GM21528 (cell line): Measurements from ENCODE around the gene DSCAML1.

ENCODE experiments used
- ATAC-seq: cut with Tn5 transposase; IDR thresholded peaks from one replicate; pipeline ENCODE4 v1.9.1; 2021; ENCODE audit warnings: mild to moderate bottlenecking, moderate library complexity; ENCODE audit not compliant: unreplicated experiment, low FRiP score

The DSCAML1 gene

DNA sequence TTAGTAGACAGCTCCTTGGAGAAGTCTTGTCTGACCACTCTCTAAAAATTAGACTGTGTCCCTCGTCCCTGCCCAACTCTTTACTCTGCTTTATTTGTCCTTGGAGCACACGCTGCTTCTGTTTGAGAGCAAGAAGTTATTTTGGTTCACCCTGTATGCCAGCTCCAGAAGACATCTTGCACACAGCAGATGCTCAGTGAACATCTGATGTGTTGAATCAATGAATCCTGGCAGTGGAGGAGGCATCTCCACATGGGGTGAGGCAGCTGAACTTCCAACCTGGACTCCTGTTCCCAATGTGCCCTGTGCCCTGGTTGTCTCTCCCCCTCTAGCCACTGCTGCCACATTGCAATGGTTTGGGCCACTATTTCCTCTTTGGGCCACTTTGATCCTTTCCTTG is 255.8 kb downstream of the DSCAML1 start:
- ATAC-seq: no peak

DNA sequence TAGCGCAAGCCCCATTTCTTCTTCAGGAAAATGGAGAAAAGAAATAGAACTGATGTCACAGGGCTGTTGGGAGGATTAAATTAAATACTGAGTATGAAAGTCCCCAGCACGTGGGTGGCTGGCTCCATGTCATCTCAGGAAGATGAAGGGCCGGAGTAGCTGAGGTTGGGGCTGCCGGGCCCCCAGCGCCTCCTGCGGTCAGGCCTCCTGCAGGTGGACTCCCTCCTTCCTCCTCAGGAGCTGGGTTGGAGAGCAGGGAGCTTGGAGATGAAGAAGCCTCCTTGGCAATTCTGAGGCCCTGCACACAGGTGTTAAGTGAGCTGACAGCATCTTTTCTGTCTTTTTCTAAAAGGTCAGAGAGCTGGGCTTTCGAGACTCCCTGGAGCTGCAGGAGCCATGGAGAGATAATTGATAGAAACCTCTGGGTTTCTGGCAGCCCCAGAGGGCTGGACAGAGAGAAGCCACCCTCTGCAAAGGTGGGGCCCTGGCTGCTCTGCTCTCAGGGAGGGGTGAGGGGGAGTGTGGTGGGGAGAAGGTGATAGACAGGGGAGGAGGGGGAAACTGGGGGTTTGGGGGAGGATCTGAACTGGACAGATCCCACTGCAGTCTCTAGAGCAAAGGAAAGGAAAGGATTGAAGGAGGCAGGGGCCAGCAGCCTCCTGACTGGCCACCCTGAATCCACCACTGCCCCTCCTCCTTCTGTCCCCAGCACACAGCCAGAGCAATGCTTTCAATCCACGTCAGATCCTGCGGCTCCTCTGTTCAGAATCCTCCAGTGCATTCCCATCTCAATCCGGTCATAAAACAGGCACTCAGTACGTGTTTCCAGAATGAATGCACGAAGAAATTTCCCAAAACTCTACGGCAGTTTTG is 258.5 kb downstream of the DSCAML1 start:
- ATAC-seq: no peak

DNA sequence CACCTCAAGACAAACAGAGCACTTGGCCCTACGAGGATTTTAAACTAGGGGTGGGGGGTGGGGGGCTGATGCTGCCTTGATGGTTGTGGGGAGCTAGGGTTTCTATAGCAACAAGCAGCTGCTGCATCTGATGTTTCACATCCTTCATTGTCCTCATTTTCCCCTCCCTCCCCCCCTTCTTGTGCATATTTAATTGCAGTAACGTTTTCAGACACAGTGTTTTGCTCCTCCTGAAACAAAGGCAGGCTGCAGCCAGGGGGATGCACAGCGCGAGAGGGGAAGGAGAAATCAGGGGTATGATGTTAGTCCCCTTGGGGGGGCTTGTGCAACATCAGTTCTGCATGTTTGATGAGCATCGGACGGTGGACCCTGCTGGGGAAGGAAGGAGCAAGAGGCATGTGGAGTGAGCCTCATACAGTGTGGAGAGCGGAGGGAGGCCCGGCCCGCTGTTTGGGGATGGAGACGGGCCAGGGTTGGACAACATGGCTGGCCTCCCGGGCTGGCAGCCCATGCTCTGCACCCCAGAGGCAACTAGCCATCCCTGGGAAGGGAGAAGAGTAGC is 261.1 kb downstream of the DSCAML1 start:
- no peak for ATAC-seq

DNA sequence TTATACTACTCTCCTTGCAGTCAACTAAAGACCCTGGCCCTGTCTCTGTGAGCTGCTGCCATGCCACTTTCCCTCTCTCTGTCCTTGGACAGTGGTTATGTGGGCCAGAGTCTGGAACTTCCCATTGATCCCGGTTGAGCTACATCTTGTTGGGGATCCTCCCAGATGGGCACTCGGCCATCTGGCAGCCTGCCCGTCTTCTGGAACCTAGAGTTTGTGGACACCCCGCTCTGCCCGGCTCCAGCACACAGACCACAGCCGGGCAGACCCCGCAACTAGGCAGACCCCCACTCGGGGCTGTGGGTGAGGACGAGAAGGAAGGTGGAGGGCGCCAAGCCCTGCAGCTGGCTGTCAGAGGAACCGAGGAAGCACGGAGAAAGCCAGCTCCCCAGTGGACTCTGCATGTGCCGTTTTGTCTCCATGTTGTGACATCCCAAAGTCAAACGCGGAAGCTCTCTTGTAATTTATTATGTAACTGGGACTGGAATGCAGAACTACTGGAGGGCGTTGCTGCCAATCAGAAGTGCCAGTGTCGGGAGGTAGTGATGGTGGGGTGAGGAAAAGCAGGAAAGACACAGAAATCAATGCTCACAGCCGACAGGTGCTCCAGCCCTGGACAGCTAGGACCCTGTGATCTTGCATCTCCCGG is 261.7 kb downstream of the DSCAML1 start:
- no peak for ATAC-seq

DNA sequence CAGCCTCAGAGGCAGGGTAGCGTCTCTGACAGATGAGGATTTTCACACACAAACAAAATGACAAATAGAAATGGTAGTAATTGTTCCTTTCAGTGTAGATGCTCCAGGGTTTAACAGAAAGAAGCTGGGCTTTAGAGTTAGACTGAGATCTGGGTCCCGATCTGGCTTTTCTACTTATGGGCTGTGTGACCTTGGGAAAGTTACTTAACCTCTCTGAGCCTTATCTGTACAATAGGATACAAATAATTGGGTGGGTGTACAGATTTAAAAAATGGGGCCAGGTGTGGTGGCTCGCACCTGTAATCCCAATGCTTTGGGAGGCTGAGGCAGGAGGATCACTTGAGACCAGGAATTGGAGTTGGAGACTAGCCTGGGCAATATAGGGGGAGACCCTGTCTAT is 264.4 kb downstream of the DSCAML1 start:
- no peak for ATAC-seq

DNA sequence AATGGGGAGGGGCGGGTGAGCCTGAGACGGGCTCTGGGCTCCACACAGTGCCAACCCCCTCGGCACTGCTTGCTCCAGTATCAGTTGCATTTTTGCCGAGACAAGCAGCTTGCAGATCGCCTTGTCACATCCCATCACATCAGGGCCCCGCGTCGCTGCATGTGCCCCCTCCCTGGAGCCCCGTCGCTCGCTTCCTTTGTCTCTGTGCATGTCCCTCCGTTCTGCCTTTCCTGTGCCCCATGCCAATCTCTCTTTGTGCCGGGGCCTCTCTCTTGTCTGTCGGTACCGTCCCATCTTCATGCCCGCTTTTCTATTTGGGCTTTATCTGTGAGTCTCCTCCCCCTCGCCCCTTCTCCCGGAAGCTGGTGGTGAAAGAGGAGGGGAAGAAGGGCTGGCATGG is 267.2 kb downstream of the DSCAML1 start:
- no peak for ATAC-seq

DNA sequence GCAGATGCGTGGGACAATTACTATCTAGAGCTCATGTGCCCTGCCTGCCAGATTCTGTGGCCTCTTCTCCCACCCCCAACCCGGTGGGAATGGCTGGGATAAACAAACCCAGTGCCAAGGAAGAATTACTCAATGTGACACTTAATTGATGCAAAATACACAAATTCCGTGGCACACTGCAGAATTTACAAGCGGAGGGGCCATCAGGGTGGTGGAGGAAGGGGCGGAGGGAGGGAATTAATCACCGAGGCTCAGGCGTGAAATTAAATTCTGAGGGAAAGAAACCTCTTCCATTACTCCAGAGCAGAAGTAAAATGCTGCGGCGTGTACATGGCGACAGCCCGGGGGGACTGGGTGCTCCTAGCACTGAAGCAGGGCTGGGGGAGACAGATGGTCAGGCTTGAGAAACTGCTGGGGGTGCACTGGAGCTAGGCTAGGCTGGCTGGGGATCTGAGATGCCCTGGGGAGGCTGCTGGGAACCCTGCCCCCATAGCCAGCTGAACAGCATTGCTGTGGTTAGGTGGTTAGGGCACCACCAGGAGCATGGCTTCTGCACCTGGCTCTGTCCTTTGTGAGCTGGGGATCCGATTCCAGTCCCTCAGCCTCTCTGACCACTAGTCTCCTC is 268.8 kb downstream of the DSCAML1 start:
- no peak for ATAC-seq

DNA sequence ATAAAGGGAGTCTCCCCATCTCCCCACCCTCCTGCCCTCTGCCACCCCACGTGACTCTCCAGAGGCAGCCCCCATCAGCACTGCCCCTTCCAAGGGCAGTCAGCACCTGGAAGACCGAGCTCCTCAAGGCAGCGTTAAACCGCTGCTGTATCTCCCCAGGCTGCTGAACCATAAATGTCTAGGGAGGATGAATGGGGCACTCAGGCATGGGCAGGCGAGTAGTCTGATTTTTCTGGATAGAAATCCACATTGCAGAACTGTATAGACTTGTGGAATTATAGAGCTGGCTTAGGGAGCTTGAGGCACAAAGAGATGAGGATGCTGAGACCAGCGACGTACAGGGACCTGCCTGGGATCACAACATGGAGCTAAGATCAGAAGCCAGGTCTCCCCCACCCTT is 269.7 kb downstream of the DSCAML1 start:
- no peak for ATAC-seq

DNA sequence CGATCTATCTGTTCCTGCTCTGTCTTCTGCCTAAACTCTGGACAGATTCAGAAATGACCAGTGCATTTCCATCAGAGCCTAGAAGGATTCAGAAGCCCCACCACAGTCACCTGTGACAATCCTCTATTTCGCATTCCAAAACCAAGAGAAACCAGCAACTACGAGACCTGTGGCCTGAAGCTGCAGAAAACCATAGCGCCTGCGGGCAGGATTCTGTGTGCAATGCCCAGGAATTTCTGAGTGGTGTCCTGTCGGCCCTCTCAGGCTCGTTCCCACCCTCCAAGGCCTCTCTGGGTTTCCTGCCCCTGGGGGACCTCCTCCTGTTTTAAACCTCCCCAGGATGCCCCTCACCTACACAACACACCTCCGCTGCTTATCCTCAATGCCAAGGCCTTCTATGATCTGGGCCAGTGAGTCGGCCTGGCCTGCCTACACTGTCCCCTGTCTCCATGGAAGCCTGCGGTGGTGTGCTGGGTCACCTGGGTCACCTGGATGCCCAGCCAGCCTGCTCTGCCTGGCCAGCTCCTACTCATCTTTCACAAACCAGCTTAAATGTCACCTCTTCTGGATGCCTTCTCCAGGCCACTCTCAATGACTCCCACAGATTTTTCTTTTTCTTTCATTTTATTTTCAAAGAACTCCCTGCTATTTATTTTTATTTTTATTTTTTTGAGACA is 271.0 kb downstream of the DSCAML1 start:
- ATAC-seq: no peak

DNA sequence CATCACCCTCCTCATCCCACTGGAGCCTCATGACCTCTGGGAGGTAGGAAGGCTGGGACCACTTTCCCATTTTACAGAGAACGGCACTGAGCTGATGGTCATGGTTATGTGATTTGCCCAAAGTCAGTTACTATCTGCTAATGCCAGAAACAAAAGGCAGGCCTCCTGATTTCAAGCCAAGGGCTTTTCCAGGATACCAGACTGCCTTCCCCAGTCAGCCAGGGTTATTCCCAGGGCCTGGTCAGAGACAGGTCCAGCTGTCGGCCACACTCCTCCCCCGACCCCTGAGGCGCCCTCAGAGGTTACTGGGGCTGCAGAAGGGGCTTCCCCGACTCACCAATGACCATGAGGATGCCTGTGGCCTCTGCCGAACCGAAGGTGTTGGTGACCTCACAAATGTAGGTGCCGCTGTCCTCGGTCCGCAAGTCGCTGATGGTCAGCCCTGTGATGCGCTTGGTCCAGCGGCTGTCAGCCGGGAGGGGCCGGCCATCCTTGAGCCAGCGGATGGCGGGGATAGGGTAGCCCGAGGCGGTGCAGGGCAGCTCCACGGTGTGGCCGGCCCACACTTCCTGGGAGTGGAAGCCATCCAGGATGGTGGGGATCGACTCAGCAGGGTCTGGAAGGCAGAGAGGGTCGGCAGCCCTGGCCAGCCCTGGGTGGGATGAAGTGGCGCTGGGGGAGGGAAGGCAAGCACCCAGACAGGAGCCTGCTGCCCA is 272.4 kb downstream of the DSCAML1 start:
- no peak for ATAC-seq

DNA sequence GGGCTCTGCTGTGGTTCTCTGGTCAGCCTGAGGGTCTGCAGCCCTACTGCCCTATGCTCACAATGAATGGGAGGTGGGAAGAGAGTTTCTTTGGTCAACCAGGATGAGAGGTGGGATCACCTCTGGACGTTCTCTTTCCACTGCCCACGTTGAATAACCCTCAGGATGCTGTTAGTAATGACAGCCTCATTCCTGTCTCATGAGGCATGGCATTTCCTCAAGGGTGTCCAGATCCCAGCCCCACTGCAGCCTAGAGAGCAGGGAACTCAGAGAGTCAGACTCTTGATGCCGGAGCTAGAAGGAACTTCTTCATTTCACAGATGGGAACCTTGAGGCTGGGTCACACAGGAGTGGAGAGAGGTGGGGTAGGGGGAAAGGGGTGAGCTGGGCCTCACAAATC is 273.3 kb downstream of the DSCAML1 start:
- no peak for ATAC-seq

DNA sequence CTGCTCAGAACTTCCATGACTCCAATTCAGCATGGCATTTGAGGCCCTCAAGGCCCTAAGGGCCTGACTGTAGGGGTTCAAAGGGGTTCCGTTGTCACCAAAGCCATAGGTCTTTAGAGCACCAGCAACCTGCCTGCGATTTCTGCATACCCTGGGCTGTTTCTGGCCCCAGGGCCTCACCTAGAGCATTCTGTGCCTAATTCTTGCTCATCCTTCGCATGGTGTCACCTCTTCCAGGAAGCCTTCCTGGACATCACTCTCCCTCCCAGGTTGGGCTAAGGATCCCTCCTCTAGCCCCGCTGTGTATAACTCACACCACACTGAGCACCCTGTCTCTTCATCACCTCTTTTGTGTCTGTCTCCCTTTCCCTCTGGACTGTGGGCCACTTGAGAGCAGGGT is 275.0 kb downstream of the DSCAML1 start:
- ATAC-seq: no peak

DNA sequence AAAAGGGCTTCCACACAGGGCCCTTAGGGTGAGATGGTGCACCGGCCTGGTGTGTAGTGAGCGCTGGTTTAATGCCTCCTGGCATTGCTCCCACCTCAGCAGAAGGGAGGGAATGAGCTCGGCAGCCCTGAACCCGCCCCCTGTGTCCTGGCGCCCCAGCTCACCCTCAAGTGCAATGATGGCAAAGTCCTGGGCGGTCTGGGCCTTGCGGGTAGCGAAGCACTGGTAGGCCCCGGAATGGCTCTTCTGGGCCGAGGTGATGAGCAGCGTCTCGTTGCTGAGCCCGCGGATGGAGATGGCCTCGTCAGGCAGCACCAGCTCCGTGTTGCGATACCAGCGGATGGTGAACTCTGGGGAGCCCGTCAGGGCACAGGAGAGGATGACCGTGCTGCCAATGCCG is 276.1 kb downstream of the DSCAML1 start:
- no peak for ATAC-seq

DNA sequence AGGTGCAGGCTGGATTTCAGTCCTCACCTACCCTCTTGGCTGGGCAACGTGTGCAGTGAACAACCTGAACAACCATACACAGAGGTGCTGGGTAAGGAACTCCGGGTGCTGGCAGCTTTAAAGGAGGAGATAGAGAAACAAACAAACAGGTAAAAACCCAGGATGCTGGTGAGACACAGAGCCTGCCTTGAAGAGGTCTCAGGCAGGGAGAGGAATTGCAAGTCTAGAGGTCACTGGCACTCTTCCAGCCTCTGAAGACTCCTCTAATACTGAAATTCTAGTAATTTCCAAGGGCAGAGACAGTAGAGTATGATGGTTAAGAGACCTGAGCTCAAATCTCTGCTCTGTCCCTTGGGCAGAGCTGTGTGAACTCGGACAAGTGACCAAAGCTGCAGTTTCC is 276.8 kb downstream of the DSCAML1 start:
- ATAC-seq: no peak

DNA sequence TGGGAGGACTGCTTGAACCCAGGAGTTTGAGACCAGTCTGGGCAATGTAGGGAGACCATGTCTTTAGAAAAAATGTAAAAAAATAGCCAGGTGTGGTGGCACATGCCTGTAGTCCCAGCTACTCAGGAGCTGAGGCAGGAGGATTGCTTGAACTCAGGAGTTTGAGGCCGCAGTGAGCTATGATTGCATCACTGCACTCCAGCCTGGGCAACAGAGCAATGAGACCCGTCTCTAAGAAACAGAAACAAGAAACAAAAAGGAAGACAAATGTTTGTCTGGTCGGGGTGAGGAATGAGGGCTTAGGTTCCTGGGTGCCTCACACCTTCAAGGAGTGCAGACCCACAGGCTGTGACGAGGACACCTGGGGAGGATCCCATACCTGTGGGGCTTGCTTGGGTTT is 277.4 kb downstream of the DSCAML1 start:
- no peak for ATAC-seq

DNA sequence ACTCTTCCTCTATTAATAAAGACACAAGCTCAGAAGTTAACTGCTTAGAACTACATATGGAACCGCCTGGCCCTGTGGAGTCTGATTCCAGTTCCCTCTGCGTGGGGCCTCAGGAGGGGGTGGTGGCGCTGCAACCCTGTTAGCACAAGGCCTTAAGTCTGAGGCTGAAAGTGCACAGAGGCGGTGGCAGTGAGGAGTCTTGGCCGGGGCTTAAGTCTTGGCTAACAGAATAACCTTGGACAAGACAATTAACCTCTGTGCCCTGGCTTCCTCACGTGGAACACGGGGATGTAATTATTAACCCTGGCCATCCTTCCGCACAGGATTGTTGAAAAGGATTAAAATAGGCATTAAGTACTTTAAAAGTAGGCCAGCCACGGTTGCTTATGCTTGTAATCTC is 277.8 kb downstream of the DSCAML1 start:
- no peak for ATAC-seq

DNA sequence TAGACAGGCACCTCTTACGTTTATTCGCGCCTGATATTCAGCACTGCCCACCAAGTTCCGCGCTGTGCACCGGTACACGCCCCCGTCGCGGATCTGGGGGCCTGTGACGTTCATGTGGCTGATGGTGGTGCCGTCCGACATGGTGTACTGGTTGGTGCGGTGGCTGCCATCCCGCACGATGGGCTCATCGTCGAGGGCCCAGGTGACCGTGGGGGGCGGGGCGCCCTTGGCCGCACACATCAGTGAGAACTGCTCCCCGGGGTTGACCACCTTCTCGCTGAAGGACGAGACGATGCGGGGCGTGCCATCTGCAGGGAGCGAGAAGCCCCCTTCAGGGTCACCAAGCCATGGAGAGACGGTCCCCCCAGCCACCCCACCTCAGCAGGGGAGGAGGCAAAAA is 278.6 kb downstream of the DSCAML1 start:
- no peak for ATAC-seq

DNA sequence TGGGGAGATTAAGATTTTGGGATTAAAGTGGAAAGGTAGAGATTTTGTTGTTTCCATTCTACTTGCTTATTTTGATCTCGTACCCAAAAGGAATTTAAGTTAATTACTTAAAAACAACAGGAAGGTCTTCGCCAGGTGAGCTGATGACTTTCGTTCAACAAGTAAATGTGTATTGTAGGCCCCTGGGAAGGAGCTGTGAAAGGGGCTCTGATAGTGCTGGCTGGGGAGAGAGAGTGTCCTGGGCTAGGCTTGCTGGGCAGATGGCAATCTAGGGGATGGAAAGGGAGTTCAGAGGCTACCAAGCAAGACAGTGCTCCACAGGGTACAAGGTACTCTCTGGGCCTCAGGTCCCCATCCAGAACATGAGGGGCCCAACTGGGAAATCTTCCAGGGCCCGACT is 279.9 kb downstream of the DSCAML1 start:
- no peak for ATAC-seq

DNA sequence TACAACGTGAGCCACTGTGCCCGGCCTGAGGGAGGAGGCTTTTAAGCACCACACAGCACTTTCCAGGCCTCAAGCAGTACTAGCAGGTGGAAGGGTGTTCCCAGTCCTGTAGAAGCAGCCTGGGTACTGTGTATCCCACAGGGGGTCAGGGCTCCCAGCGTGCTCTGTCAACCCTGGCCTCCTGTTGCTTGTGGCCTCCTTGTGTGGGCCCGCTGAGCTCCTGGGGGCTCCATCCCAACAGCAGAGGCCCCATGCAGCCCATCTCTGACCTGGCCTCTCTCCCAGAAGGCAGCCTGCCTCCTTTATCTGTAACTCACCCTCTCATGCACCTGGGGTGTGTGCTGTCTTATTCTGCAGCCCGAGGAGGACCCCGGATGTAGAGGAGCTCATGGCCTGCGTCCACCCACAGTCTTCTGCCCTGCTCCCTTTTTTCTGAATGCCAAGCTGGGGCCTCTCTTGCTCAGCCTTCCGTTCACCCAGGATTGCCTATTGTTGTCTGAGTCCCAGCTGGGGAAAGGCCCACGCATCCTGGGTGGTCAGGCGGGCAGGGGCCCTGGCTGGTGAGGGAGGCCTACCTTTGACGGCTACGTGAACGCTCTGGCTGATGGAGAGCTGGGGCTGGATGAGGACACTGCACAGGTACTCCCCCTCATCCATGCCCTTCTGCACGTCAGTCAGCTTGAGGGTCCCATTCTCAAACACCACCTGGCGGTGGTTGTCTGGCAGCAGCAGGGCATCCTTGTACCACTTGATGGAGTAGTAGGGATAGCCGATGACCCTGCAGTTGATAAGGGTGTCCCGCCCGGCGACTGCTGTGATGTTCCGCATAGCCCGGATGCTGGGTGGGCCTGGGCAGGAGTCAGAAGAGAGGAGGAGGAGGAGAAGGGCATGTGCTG is 280.9 kb downstream of the DSCAML1 start:
- ATAC-seq: no peak
